Suprapubic skin (tissue), 4 donors: ENCODE results near the gene LECT2. TPM values are rescaled to one million over a fixed set of nuclear protein-coding genes. Genes with fewer than 3 reads are reported as not detected.

Experiments used
- DNase-seq, 2 donors: peaks; one replicate each; pipeline ENCODE4 v3.0.0-alpha.2; 2019; ENCODE audit warnings: low spot score in 2 of 2
- H3K27ac ChIP-seq: fragments of 200-600 bp; sonication (generic); one replicate; pipeline ENCODE4 v1.5.1; 2019
- H3K27me3 ChIP-seq: fragments of 200-600 bp; sonication (generic); one replicate; pipeline ENCODE4 v1.5.1; 2019
- H3K36me3 ChIP-seq: fragments of 200-600 bp; sonication (generic); one replicate; pipeline ENCODE4 v1.5.1; 2019
- H3K4me1 ChIP-seq: fragments of 200-600 bp; sonication (generic); one replicate; pipeline ENCODE4 v1.5.1; 2019
- H3K4me3 ChIP-seq: fragments of 200-600 bp; sonication (generic); one replicate; pipeline ENCODE4 v1.5.1; 2019; ENCODE audit warnings: mild to moderate bottlenecking
- H3K9me3 ChIP-seq: fragments of 200-600 bp; sonication (generic); one replicate; pipeline ENCODE4 v1.5.1; 2019
- CTCF ChIP-seq, 2 donors: fragments of 200-600 bp in 1 of 2; fragments of 450-650 bp in 1 of 2; sonication (generic) in 1 of 2; IDR thresholded peaks; one replicate each; pipeline ENCODE4 v1.5.1; 2016 to 2019; ENCODE audit warnings: antibody characterized with exemption in 2 of 2, mild to moderate bottlenecking in 1 of 2, moderate library complexity in 1 of 2
- EP300 ChIP-seq: sonication (generic); formaldehyde crosslinking; IDR thresholded peaks from one replicate; pipeline ENCODE4 v1.6.1; 2017; ENCODE audit warnings: antibody characterized with exemption
- POLR2A ChIP-seq, 2 donors: fragments of 450-650 bp; IDR thresholded peaks; one replicate each; pipeline ENCODE4 v1.6.1; 2017; ENCODE audit warnings: antibody characterized with exemption in 2 of 2, mild to moderate bottlenecking in 2 of 2, moderate library complexity in 2 of 2
- POLR2AphosphoS5 ChIP-seq, 3 donors: sonication (generic); formaldehyde crosslinking; IDR thresholded peaks; one replicate each; pipeline ENCODE4 v1.6.1; 2017; ENCODE audit warnings: antibody characterized with exemption in 3 of 3
- WGBS: methylation state at CpG from one replicate; pipeline ENCODE4 v1.1.5; 2018; 5-methylcytosine and 5-hydroxymethylcytosine counted together
- total RNA-seq, 4 donors: library from RNA; depleted of rRNA; stranded (reverse); fragments of >200 nt; gene quantifications; one replicate each; pipeline ENCODE4 v1.1.0, GENCODE V29; 2016

LECT2 gene
- total RNA-seq, 4 donors from 2014 or later: not detected

DNA sequence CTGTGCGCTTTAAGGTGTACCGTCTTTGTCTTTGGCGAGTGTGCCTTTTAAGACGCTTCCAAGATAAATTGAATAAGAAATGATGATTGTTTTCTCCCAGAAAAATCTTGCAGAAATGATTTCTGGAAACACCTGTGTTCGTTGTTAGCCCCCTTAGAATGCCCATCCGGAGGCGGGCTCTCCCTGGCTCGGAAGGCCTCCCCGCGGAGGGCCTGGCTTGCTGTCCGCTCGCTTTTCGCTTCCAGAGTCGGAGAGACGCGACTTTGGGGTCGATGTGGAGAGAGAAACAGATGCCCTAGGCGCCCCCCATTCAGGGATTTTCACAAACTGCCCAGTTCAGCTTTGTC, 23.9 kb downstream of the LECT2 start:
- Histone ChIP-seq H3K9me3 (no peaks in the 10 kb centered on the region), H3K36me3 (no peaks in the 10 kb centered on the region), H3K4me1 (peaks cover 10% of the 10 kb centered on the region), H3K4me3 (no peak overlapping the region), H3K27me3 (peaks cover 63% of the 10 kb centered on the region), H3K27ac (no peak overlapping the region)
- no peak for DNase-seq
- TF ChIP-seq EP300: no peak
- 65% methylated on average over 18 of the region's 18 CpGs for WGBS

DNA sequence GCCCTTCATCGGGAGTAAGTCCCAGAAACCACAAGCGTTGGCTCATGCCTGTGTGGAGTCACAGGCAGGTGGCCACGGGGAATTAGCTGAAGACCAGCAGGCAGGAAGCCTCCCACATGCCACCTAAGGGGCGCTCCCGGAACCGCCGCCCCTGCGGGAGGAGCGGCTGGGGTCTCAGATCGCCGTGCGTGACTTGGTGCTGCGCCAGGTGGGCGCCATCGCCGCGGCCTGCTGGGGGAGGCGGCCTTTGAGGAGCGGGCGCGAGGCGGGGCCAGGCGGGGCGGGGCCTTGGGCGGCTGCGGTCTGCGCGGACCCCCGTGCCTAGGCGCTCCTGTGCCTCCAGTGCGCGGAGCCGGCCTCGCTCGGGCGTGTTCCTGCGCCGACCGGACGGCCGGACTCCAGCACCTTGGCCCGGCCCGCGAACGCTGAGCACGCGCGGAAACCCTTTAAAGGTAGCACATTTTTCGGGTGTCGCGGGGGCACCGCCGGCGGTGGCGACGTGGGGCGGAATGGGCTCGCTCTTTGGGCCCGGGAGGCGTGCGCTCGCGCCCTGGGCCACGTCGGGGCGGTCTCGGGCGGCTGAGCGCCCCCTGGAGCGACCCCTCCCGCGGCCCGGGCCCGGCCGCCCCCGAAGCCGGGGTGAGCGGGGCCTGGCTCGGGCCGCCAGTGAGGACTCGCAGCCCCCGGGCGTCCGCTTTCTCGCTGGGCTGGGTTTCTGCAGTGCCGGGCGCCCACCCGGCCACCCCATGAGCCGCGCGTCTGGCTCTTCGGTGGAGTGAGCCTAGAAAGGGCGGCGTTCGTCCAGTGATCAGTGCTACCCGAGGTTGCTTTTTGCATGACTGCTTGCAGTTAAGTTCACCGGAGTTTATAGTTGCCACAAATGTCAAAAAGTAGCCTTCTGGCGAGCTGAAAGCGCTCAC, 24.5 kb downstream of the LECT2 start:
- H3K36me3 ChIP-seq: no peaks in the 10 kb centered on the region
- H3K4me3 ChIP-seq: peak overlapping the region; percentile 42
- 13% methylated on average over 28 of the region's 99 CpGs for WGBS
- peaks cover 68% of the 10 kb centered on the region for H3K27me3 ChIP-seq
- TF ChIP-seq CTCF (IDR thresholded peaks at IDR 0.05): no peak
- no peak for TF ChIP-seq POLR2AphosphoS5 (IDR thresholded peaks at IDR 0.05)
- no peak for TF ChIP-seq POLR2A (IDR thresholded peaks at IDR 0.05)
- no peak for TF ChIP-seq EP300
- DNase-seq: no peak
- no peak overlapping the region for H3K27ac ChIP-seq
- peaks cover 10% of the 10 kb centered on the region for H3K4me1 ChIP-seq
- no peaks in the 10 kb centered on the region for H3K9me3 ChIP-seq

GRCh38 chr5:135921388-135921787, 33.4 kb downstream of the LECT2 start:
- H3K4me1 ChIP-seq: no peaks in the 10 kb centered on the region
- 5% methylated on average over 1 of the region's 1 CpG for WGBS
- no peaks in the 10 kb centered on the region for H3K9me3 ChIP-seq
- no peaks in the 10 kb centered on the region for H3K36me3 ChIP-seq
- no peak for TF ChIP-seq EP300
- no peak for TF ChIP-seq POLR2AphosphoS5 (IDR thresholded peaks at IDR 0.05)
- no peak for TF ChIP-seq CTCF (IDR thresholded peaks at IDR 0.05)
- no peak for TF ChIP-seq POLR2A (IDR thresholded peaks at IDR 0.05)
- peaks cover 50% of the 10 kb centered on the region for H3K27me3 ChIP-seq
- H3K27ac ChIP-seq: no peak overlapping the region
- no peak for DNase-seq
- no peak overlapping the region for H3K4me3 ChIP-seq

DNA sequence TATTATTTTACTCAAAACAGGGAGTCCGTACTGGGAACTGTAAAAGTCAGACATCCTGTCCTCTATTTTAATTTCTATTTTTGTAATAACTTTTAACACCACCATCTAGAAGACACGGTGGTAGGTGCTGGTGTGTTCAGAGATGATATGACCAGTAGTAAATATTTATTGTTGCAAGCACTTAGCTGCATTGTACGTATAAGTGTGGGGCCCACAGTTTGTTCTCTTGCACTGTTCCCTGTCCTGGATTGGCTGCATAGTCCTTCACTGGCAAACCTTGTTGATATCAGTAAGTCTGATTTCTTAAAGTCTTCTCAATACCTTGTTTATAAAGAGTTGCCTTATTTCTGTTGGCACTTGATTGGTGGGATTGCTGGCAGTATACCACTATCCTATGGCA, 34.6 kb downstream of the LECT2 start:
- Histone ChIP-seq H3K36me3 (no peaks in the 10 kb centered on the region), H3K4me1 (no peaks in the 10 kb centered on the region), H3K27me3 (peaks cover 40% of the 10 kb centered on the region)

GRCh38 chr5:135916638-135917263, 38.0 kb downstream of the LECT2 start:
- Histone ChIP-seq H3K4me1 (no peaks in the 10 kb centered on the region), H3K27me3 (peaks cover 41% of the 10 kb centered on the region), H3K9me3 (no peaks in the 10 kb centered on the region), H3K27ac (no peak overlapping the region), H3K4me3 (no peak overlapping the region), H3K36me3 (no peaks in the 10 kb centered on the region)
- TF ChIP-seq CTCF (IDR thresholded peaks at IDR 0.05): no peak
- TF ChIP-seq EP300: no peak
- no peak for TF ChIP-seq POLR2A (IDR thresholded peaks at IDR 0.05)
- no peak for TF ChIP-seq POLR2AphosphoS5 (IDR thresholded peaks at IDR 0.05)
- WGBS: 71% methylated on average over 8 of the region's 8 CpGs
- DNase-seq: no peak

More for the DNA sequence above, 34.6 kb downstream of the LECT2 start:
- 82% methylated on average over 3 of the region's 3 CpGs for WGBS
- no peak for TF ChIP-seq EP300
- TF ChIP-seq POLR2AphosphoS5 (IDR thresholded peaks at IDR 0.05): no peak
- no peak for TF ChIP-seq CTCF (IDR thresholded peaks at IDR 0.05)
- no peak for TF ChIP-seq POLR2A (IDR thresholded peaks at IDR 0.05)
- Histone ChIP-seq H3K4me3 (no peak overlapping the region), H3K9me3 (no peaks in the 10 kb centered on the region), H3K27ac (no peak overlapping the region)
- DNase-seq: no peak
